GM13976 (cell line): ENCODE results near the gene TOB1.
A peak's percentile ranks its signal among the peaks of the same experiment; 100 is the strongest.

Experiments used
- DNase-seq: peaks from one replicate; pipeline ENCODE4 v3.0.0; 2012; ENCODE audit warnings: low spot score
- CTCF ChIP-seq: IDR thresholded peaks from 2 replicates; pipeline ENCODE4 v1.5.1; 2012; ENCODE audit warnings: borderline replicate concordance, mild to moderate bottlenecking; ENCODE audit not compliant: insufficient read depth; ENCODE audit errors: extremely low read depth, missing control alignments, control extremely low read depth
- in situ Hi-C: fragments of 300-500 bp; cut with MboI; formaldehyde crosslinking; loops from one replicate; pipeline ENCODE4 v1.12.0; 2022; ENCODE audit warnings: low sequenced_read_pairs, mixed read lengths, inconsistent platforms; ENCODE audit not compliant: unreplicated experiment

The TOB1 gene

GRCh38 chr17:50889528-50890118 is 23.5 kb upstream of the TOB1 start:
- TF ChIP-seq CTCF = no peak
- in situ Hi-C loops = no loop called here

GRCh38 chr17:50887705-50888245 is 21.6 kb upstream of the TOB1 start:
- no peak for DNase-seq
- TF ChIP-seq CTCF = no peak
- in situ Hi-C loops = no loop called here

More at GRCh38 chr17:50889528-50890118, 23.5 kb upstream of the TOB1 start:
- DNase-seq = peak; percentile 4

GRCh38 chr17:50884439-50885311 is 18.5 kb upstream of the TOB1 start:
- TF ChIP-seq CTCF = no peak
- in situ Hi-C loops = no loop called here
- DNase-seq = no peak

- no peak for TF ChIP-seq CTCF
- DNase-seq = no peak
- in situ Hi-C loops = no loop called here
These were observed 17.8 kb upstream of the TOB1 start for GRCh38 chr17:50883850-50884438.

GRCh38 chr17:50882851-50883250 is 16.7 kb upstream of the TOB1 start:
- TF ChIP-seq CTCF = no peak
- DNase-seq = no peak
- in situ Hi-C loops = no loop called here

- DNase-seq = no peak
- no peak for TF ChIP-seq CTCF
- in situ Hi-C loops = no loop called here
These were observed 15.0 kb upstream of the TOB1 start for GRCh38 chr17:50881182-50881581.
